NB4 (cell line): ENCODE measurements around the gene SEPHS1.

Experiments
- DNase-seq: peaks from one replicate; pipeline ENCODE4 v3.0.0; 2010; ENCODE audit warnings: low read depth
- H3K4me3 ChIP-seq: one replicate; pipeline ENCODE4 v1.5.1; 2011; ENCODE audit warnings: mild to moderate bottlenecking, low read depth, low read length, moderate library complexity
- MYC ChIP-seq: IDR thresholded peaks from 2 replicates; pipeline ENCODE4 v1.6.1; 2011; ENCODE audit warnings: low read depth, low read length
- POLR2A ChIP-seq: IDR thresholded peaks from 2 replicates; pipeline ENCODE4 v1.6.1; 2011; ENCODE audit warnings: mild to moderate bottlenecking; ENCODE audit not compliant: insufficient read length; ENCODE audit errors: extremely low read depth
- TF ChIP-seq, protein P1 (sequence below): IDR thresholded peaks from 2 replicates; pipeline ENCODE4 v1.6.1; 2011; ENCODE audit warnings: low read depth, low read length
- TF ChIP-seq, protein P2 (sequence below): IDR thresholded peaks from one replicate; pipeline ENCODE4 v1.5.1; 2012; ENCODE audit warnings: low read depth, low read length

The SEPHS1 gene

DNA sequence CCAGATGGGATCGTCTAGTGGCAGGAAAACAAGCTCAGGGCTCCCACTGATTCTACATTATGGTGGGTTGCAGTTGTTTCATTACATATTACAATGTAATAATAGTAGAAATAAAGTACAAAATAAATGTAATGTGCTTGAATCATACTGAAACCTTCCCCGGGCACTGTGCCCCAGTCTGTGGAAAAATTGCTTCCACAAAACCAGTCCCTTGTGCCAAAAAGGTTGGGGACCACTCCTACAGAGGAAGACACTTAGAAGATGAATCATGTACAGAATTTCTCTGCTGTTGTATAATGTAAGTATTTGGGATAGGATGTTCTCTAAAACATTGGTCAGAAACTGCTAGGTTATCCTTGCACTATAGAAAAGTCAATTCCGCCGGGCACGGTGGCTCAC is 36.9 kb downstream of the SEPHS1 start:
- no peak for DNase-seq
- TF ChIP-seq, protein P1, sequence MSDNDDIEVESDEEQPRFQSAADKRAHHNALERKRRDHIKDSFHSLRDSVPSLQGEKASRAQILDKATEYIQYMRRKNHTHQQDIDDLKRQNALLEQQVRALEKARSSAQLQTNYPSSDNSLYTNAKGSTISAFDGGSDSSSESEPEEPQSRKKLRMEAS: no peak
- TF ChIP-seq MYC: no peak
- no peak for TF ChIP-seq POLR2A
- TF ChIP-seq, protein P2, sequence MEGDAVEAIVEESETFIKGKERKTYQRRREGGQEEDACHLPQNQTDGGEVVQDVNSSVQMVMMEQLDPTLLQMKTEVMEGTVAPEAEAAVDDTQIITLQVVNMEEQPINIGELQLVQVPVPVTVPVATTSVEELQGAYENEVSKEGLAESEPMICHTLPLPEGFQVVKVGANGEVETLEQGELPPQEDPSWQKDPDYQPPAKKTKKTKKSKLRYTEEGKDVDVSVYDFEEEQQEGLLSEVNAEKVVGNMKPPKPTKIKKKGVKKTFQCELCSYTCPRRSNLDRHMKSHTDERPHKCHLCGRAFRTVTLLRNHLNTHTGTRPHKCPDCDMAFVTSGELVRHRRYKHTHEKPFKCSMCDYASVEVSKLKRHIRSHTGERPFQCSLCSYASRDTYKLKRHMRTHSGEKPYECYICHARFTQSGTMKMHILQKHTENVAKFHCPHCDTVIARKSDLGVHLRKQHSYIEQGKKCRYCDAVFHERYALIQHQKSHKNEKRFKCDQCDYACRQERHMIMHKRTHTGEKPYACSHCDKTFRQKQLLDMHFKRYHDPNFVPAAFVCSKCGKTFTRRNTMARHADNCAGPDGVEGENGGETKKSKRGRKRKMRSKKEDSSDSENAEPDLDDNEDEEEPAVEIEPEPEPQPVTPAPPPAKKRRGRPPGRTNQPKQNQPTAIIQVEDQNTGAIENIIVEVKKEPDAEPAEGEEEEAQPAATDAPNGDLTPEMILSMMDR: no peak
- no peak overlapping the region for H3K4me3 ChIP-seq

DNA sequence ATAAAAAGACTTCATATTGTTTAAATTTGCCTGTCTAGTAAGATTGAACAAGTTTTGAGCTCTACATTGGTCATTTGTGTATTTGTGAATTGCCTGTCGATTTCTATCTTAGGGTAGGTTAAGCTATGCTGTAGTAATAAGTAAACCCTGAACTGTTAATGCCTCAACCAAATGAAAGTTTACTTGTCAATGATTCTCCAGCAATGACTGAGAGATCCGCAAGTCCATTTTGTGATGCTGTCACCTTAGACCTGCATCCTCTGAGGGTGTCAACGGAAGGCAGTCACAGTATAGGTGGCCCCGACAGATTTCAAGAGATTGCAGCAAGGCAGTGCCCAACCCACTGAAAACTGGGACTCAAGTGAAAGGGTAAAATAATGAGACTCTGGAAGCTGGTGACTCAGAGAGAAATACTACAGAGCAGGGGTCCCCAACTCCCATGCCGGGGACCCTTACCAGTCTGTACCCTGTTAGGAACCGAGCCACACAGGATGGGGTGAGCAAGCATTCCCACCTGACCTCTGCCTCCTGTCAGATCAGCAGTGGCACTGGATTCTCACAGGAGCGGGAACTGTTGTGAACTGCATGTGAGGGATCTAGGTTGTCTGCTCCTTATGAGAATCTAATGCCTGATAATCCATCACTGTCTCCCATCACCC is 37.4 kb downstream of the SEPHS1 start:
- no peak for DNase-seq
- TF ChIP-seq, protein P2: no peak
- TF ChIP-seq, protein P1: no peak
- TF ChIP-seq MYC: no peak
- no peak for TF ChIP-seq POLR2A
- H3K4me3 ChIP-seq: no peak overlapping the region

DNA sequence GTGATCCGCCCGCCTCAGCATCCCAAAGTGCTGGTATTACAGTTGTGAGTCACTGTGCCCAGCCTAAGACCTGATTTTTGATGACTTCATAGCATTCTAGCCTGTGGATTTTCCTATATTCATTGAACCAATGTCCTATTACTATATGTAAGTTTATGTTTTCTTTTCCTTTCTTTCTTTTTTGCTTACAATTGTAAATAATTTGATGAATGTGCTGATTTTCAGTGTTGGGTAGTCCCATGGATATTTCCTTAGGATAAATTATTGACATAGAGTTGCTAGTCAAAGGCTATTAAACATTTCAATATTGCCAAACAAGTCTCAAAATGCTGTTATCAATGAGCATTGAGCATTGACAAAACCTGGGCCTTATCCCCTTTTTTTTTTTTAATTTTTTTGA is 38.3 kb downstream of the SEPHS1 start:
- TF ChIP-seq POLR2A: no peak
- TF ChIP-seq, protein P2: no peak
- TF ChIP-seq MYC: no peak
- TF ChIP-seq, protein P1: no peak
- no peak overlapping the region for H3K4me3 ChIP-seq
- DNase-seq: no peak

DNA sequence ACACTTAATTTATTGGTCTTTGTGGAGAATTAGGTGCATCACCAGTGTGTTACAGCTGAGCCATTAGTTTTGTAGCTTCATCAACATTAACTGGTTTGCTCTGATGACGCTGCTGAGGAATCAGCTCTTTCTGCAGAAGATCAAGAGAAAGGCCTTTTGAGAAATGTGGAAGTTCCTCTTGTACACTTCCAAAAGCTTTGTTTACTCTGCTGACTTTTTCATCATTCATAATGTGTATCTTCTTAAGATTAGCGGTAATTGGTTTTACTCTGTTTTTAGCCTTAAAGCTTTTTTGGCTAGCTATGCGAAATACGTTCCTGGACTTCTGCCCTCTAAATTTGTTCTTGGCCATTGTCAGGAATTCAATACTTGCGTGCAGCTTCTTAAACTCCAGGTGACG is 40.0 kb downstream of the SEPHS1 start:
- no peak overlapping the region for H3K4me3 ChIP-seq
- TF ChIP-seq MYC: no peak
- TF ChIP-seq, protein P2: no peak
- no peak for DNase-seq

DNA sequence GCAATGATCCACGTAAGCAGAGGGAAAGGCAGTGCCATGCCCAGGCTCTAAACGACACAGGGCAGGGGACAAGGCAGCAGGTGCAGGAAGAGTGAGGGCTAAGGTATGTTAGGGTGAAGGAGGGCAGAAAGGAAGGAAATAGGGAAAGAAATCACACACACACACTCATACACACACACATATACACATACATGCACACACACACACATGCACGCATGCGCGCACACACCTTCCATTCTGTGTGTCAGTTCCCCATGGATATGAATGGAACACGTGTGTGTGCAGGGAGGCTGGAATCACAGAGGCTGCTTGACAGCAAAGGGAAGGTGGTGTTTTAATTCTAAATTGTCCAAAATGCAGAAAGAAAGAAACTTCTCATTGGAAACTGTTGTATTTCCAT is 42.0 kb downstream of the SEPHS1 start:
- TF ChIP-seq, protein P2: no peak
- TF ChIP-seq MYC (no peak), POLR2A (no peak)
- TF ChIP-seq, protein P1: no peak
- no peak for DNase-seq
- no peak overlapping the region for H3K4me3 ChIP-seq

DNA sequence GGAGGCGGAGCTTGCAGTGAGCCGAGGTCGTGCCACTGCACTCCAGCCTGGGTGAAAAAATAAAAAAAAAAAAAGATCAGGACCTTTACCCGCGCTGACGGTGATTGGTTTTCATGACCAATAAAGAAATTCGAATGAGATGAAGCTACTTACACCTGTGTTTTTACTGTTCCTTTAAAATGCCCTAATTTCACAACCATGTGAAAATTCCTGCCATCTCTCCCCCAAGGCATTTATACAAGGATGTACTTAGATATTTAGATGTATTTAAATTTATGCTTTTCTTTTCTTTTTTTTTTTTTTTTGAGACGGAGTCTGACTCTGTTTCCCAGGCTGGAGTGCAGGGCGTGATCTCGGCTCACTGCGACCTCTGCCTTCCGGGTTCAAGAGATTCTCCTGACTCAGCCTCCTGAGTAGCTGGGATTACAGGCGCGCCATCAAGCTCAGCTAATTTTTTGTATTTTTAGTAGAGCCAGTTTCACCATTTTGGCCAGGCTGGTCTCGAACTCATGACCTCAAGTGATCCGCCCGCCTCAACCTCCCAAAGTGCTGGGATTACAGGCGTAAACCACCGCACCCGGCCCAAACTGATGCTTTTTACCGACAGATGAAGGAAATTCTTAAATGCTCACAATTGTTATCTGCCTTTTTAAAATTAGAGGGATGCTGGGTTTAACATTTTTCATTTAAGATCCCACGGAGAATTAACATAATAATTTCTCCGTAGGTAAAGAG is 45.1 kb downstream of the SEPHS1 start:
- peak overlapping the region; percentile 42 for H3K4me3 ChIP-seq
- no peak for DNase-seq
- TF ChIP-seq POLR2A (no peak), MYC (no peak)
- TF ChIP-seq, protein P2: no peak
- TF ChIP-seq, protein P1: no peak
